A673 (cell line): ENCODE results near the gene HIKESHI.

Source experiments
- CTCF ChIP-seq: fragments of 300-800, 200-600 bp; sonication (generic); conservative IDR thresholded peaks from 2 replicates; pipeline ENCODE4 v1.5.1; 2017; ENCODE audit warnings: low read depth, mild to moderate bottlenecking, antibody characterized with exemption, low read length, moderate library complexity, mixed read lengths
- EZH2 ChIP-seq: fragments of 200-600 bp; sonication (generic); IDR thresholded peaks from 2 replicates; pipeline ENCODE4 v1.6.1; 2017; ENCODE audit warnings: borderline replicate concordance, low read depth, mild to moderate bottlenecking, mixed read lengths, antibody characterized with exemption, low read length; ENCODE audit not compliant: poor library complexity, severe bottlenecking

- TF ChIP-seq CTCF: no peak
- no peak for TF ChIP-seq EZH2
Observed at GRCh38 chr11:86255896-86256295, 46.1 kb upstream of the HIKESHI start.
